ENCODE results near the gene SLC25A12. TPM values are rescaled to one million over a fixed set of nuclear protein-coding genes. Genes with fewer than 3 reads are reported as not detected.
A peak's percentile ranks its signal among the peaks of the same experiment; 100 is the strongest.

Gene SLC25A12
- total and polyA plus RNA-seq, 2 donors (not counting 3 experiments of a cell fraction or from before 2014, with no cell fraction given), result 13.6 to 17.1 TPM

GRCh38 chr2:171788316-171788993 is 105.6 kb downstream of the SLC25A12 start:
- Histone ChIP-seq H3K4me2 (ENCODE audit: insufficient read depth, low read length) (no peak overlapping the region), H3K4me1 (ENCODE audit: control insufficient read depth, extremely low read depth, insufficient read depth, low read length) (no peaks in the 10 kb centered on the region), H3K9ac (replicated peaks; ENCODE audit: extremely low read depth, insufficient read depth, low read length) (no peak overlapping the region), H4K20me1 (replicated peaks; ENCODE audit: control insufficient read depth, extremely low read depth, insufficient read depth, low read length) (no peaks in the 10 kb centered on the region), H3K27ac (ENCODE audit: insufficient read depth, low read depth, low read length) (no peak overlapping the region), H3K9me1 (replicated peaks; ENCODE audit: control insufficient read depth, extremely low read depth, insufficient read depth, low read length) (no peaks in the 10 kb centered on the region), H3K4me3 (replicated peaks in 1 of 3; ENCODE audit: insufficient read depth in 1 of 3, low read depth in 1 of 3, low read length in 3 of 3) (no peak overlapping the region), H3K79me2 (ENCODE audit: control insufficient read depth, insufficient read depth, low read length) (no peaks in the 10 kb centered on the region), H3K9me3 (replicated peaks; ENCODE audit: control insufficient read depth, insufficient read depth, low read length) (no peaks in the 10 kb centered on the region), H3K27me3 (ENCODE audit: control insufficient read depth in 2 of 2, insufficient read depth in 2 of 2, low read length in 2 of 2) (no peaks in the 10 kb centered on the region), H2AFZ (ENCODE audit: low read depth, low read length) (no peak overlapping the region), H3K36me3 (ENCODE audit: control insufficient read depth in 2 of 2, extremely low read depth in 1 of 2, insufficient read depth in 2 of 2, low read length in 2 of 2) (peaks cover 4 to 6% of the 10 kb centered on the region in 2 experiments)
- peak; percentile 20 for DNase-seq (ENCODE audit: low read depth, low spot score)
- intact Hi-C loops (cut with micrococcal nuclease) (no loop called here), dilution Hi-C loops (cut with MboI; ENCODE audit: extremely low pct_ligation_motif_present, low sequenced_read_pairs) (no loop called here)
- BruUV-seq (replicated peaks), result no TSS peak
- ChIA-PET POLR2A (no interaction called here), CTCF (no interaction called here)
- no peak for FAIRE-seq
- no peak for TF ChIP-seq MAX (IDR thresholded peaks at IDR 0.05; ENCODE audit: insufficient read depth, insufficient read length)
- no peak for TF ChIP-seq EZH2 (IDR thresholded peaks at IDR 0.05; ENCODE audit: borderline replicate concordance, low read depth, low read length, severe bottlenecking)

DNA sequence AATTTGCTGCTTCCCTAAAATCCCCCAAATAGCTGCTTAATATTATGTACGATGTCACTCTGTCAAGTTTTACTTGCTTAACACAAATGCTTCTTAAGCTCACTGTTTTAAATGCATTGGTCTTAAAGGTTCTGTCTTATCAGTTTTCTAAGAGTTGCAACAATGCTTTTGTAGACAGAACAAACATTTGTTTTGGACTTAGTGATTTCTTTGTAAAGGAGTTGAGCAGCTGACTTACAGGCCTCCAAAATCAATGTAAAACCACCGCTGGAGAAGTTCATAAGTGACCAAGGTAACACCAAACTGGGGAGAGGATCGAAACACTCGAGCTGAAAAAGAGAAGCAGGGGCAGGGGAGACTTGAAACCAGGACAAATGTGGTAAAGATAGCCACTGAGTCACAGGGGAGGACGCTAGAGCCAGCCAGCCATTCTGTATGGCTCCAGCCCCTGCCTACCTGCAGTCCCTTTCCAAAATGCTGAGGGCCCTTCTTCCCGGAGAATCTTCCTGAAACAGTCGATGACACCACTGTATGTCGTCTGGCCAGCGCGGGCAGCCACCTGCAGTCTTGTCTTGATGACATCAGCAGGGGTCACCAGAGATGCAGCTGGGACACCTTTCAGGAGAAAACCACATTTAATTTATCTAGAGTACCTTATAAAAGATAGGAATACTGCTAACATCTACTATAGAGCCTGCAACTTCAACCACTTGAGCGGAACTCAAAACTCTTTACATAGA is 106.5 kb downstream of the SLC25A12 start:
- H2AFZ ChIP-seq (ENCODE audit: low read depth, low read length), result no peak overlapping the region
- no TSS peak for BruUV-seq (replicated peaks)
- DNase-seq (ENCODE audit: low read depth, low spot score) (no peak), FAIRE-seq (no peak)
- CTCF ChIA-PET, result interaction anchor here (0.8 to 1.9 kb wide), 5 partner anchors 25 to 340 kb away, joined by 3 to 5 read pairs (median 4); no protein-coding TSS in a partner anchor
- H3K9me1 ChIP-seq (replicated peaks; ENCODE audit: control insufficient read depth, extremely low read depth, insufficient read depth, low read length), result no peaks in the 10 kb centered on the region
- H3K79me2 ChIP-seq (ENCODE audit: control insufficient read depth, insufficient read depth, low read length), result no peaks in the 10 kb centered on the region
- intact Hi-C loops (cut with micrococcal nuclease) (no loop called here), dilution Hi-C loops (cut with MboI; ENCODE audit: extremely low pct_ligation_motif_present, low sequenced_read_pairs) (no loop called here)
- H3K4me3 ChIP-seq (replicated peaks in 1 of 3; ENCODE audit: insufficient read depth in 1 of 3, low read depth in 1 of 3, low read length in 3 of 3), result no peak overlapping the region
- no peak overlapping the region for H3K4me2 ChIP-seq (ENCODE audit: insufficient read depth, low read length)
- no peaks in the 10 kb centered on the region for H3K4me1 ChIP-seq (ENCODE audit: control insufficient read depth, extremely low read depth, insufficient read depth, low read length)
- H4K20me1 ChIP-seq (replicated peaks; ENCODE audit: control insufficient read depth, extremely low read depth, insufficient read depth, low read length), result no peaks in the 10 kb centered on the region
- no peaks in the 10 kb centered on the region for H3K9me3 ChIP-seq (replicated peaks; ENCODE audit: control insufficient read depth, insufficient read depth, low read length)
- H3K36me3 ChIP-seq (ENCODE audit: control insufficient read depth in 2 of 2, extremely low read depth in 1 of 2, insufficient read depth in 2 of 2, low read length in 2 of 2), result peaks cover 4 to 6% of the 10 kb centered on the region in 2 experiments
- no peaks in the 10 kb centered on the region for H3K27me3 ChIP-seq (ENCODE audit: control insufficient read depth in 2 of 2, insufficient read depth in 2 of 2, low read length in 2 of 2)
- TF ChIP-seq POLR2A (IDR thresholded peaks at IDR 0.05; ENCODE audit: low read depth, low read length) (no peak), FOS (IDR thresholded peaks at IDR 0.05; ENCODE audit: borderline replicate concordance, insufficient read depth, low read length) (no peak), JUN (IDR thresholded peaks at IDR 0.05; ENCODE audit: borderline replicate concordance, insufficient read depth, insufficient read length, low read depth) (no peak), EZH2 (IDR thresholded peaks at IDR 0.05; ENCODE audit: borderline replicate concordance, low read depth, low read length, severe bottlenecking) (no peak), GATA2 (IDR thresholded peaks at IDR 0.05; ENCODE audit: insufficient read depth, insufficient read length, low read depth, low read length) (no peak), CTCF (IDR thresholded peaks at IDR 0.05; ENCODE audit: extremely low read depth in 1 of 2, insufficient read depth in 1 of 2, low read depth in 1 of 2, low read length in 2 of 2) (no peak), MYC (IDR thresholded peaks at IDR 0.05; ENCODE audit: low read depth, low read length) (no peak), MAX (IDR thresholded peaks at IDR 0.05; ENCODE audit: insufficient read depth, insufficient read length) (no peak), POLR2AphosphoS5 (IDR thresholded peaks at IDR 0.05; ENCODE audit: insufficient read depth, low read depth, low read length) (no peak)
- H3K27ac ChIP-seq (ENCODE audit: insufficient read depth, low read depth, low read length), result no peak overlapping the region
- POLR2A ChIA-PET, result no interaction called here
- H3K9ac ChIP-seq (replicated peaks; ENCODE audit: extremely low read depth, insufficient read depth, low read length), result no peak overlapping the region
